Measurements from ENCODE around the gene DLGAP1. TPM values are rescaled to one million over a fixed set of nuclear protein-coding genes. Genes with fewer than 3 reads are reported as not detected.

DLGAP1 gene
- total RNA-seq, 6 experiments from 2014 or later, result 0.09 to 0.31 (median 0.18) TPM; not detected in 2

GRCh38 chr18:4360221-4360715 is 94.8 kb downstream of the DLGAP1 start:
- no peak for ATAC-seq
- WGBS (ENCODE audit: insufficient coverage, low coverage, low lambda C conversion rate, missing lambda C conversion rate), result 53% methylated on average over 2 of the region's 2 CpGs
- TF ChIP-seq POLR2A (IDR thresholded peaks at IDR 0.05), result no peak
- TF ChIP-seq, protein P1, sequence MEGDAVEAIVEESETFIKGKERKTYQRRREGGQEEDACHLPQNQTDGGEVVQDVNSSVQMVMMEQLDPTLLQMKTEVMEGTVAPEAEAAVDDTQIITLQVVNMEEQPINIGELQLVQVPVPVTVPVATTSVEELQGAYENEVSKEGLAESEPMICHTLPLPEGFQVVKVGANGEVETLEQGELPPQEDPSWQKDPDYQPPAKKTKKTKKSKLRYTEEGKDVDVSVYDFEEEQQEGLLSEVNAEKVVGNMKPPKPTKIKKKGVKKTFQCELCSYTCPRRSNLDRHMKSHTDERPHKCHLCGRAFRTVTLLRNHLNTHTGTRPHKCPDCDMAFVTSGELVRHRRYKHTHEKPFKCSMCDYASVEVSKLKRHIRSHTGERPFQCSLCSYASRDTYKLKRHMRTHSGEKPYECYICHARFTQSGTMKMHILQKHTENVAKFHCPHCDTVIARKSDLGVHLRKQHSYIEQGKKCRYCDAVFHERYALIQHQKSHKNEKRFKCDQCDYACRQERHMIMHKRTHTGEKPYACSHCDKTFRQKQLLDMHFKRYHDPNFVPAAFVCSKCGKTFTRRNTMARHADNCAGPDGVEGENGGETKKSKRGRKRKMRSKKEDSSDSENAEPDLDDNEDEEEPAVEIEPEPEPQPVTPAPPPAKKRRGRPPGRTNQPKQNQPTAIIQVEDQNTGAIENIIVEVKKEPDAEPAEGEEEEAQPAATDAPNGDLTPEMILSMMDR (IDR thresholded peaks at IDR 0.05), result no peak
- Histone ChIP-seq H3K27ac (no peak overlapping the region), H3K4me3 (no peak overlapping the region), H3K27me3 (no peaks in the 10 kb centered on the region), H3K9me3 (no peaks in the 10 kb centered on the region), H3K36me3 (no peaks in the 10 kb centered on the region), H3K4me1 (no peaks in the 10 kb centered on the region)
- no peak for DNase-seq
- intact Hi-C loops (cut with DNase I), result no loop called here

GRCh38 chr18:4358618-4359017 is 96.5 kb downstream of the DLGAP1 start:
- ATAC-seq, result no peak
- no peak for DNase-seq
- H3K9me3 ChIP-seq, result no peaks in the 10 kb centered on the region
- intact Hi-C loops (cut with DNase I), result no loop called here
- no peak overlapping the region for H3K4me3 ChIP-seq
- no peaks in the 10 kb centered on the region for H3K27me3 ChIP-seq
- H3K27ac ChIP-seq, result no peak overlapping the region
- H3K36me3 ChIP-seq, result no peaks in the 10 kb centered on the region
- no peaks in the 10 kb centered on the region for H3K4me1 ChIP-seq
- WGBS (ENCODE audit: insufficient coverage, low coverage, low lambda C conversion rate, missing lambda C conversion rate), result 33% methylated on average over 4 of the region's 4 CpGs
- no peak for TF ChIP-seq POLR2A (IDR thresholded peaks at IDR 0.05)
- TF ChIP-seq, protein P1 (IDR thresholded peaks at IDR 0.05), result no peak

- H3K4me1 ChIP-seq, result no peaks in the 10 kb centered on the region
- H3K36me3 ChIP-seq, result no peaks in the 10 kb centered on the region
- DNase-seq (no peak), ATAC-seq (no peak)
- WGBS (ENCODE audit: insufficient coverage, low coverage, low lambda C conversion rate, missing lambda C conversion rate), result 30% methylated on average over 4 of the region's 4 CpGs
- intact Hi-C loops (cut with DNase I), result no loop called here
- H3K9me3 ChIP-seq, result no peaks in the 10 kb centered on the region
- TF ChIP-seq, protein P1 (IDR thresholded peaks at IDR 0.05), result no peak
- no peak for TF ChIP-seq POLR2A (IDR thresholded peaks at IDR 0.05)
- no peak overlapping the region for H3K27ac ChIP-seq
- no peak overlapping the region for H3K4me3 ChIP-seq
- no peaks in the 10 kb centered on the region for H3K27me3 ChIP-seq
Observed at GRCh38 chr18:4357579-4357978, 97.5 kb downstream of the DLGAP1 start.

DNA sequence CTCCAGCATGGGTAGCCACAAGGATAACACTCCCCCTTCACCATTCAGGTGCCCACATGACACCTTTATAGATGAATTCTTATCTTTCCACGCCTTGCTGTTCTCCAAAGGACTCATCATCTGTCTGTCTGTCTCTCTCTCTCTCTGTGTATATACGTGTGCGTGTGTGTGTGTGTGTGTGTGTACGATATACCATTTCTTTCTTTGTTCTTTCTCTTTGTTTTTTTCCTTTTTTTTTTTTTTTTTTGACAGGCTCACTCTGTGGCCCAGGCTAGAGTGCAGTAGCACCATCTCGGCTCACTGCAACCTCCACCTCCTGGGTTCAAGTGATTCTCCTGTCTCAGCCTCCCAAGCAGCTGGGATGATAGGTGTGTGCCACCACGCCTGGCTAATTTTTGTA is 98.2 kb downstream of the DLGAP1 start:
- 75% methylated on average over 5 of the region's 6 CpGs for WGBS (ENCODE audit: insufficient coverage, low coverage, low lambda C conversion rate, missing lambda C conversion rate)
- no peak overlapping the region for H3K27ac ChIP-seq

More for the DNA sequence above, 98.2 kb downstream of the DLGAP1 start:
- no peak for TF ChIP-seq POLR2A (IDR thresholded peaks at IDR 0.05)
- TF ChIP-seq, protein P1 (IDR thresholded peaks at IDR 0.05), result no peak
- H3K4me1 ChIP-seq, result no peaks in the 10 kb centered on the region
- H3K36me3 ChIP-seq, result no peaks in the 10 kb centered on the region
- ATAC-seq, result no peak
- intact Hi-C loops (cut with DNase I), result no loop called here
- H3K9me3 ChIP-seq, result no peaks in the 10 kb centered on the region
- H3K4me3 ChIP-seq, result no peak overlapping the region
- no peaks in the 10 kb centered on the region for H3K27me3 ChIP-seq
- DNase-seq, result no peak

All from right lobe of liver (tissue), 6 donors.